K562 (cell line): ENCODE results near the gene ITGA3. TPM values are rescaled to one million over a fixed set of nuclear protein-coding genes. Genes with fewer than 3 reads are reported as not detected.
A peak's percentile ranks its signal among the peaks of the same experiment; 100 is the strongest.

ENCODE experiments used
- ATAC-seq: fragments of 200-7000 bp; cut with Tn5 transposase; 3 replicates; pipeline ENCODE4 v1.9.1; 2020; ENCODE audit warnings: moderate library complexity
- BruUV-seq: library from RNA; stranded (reverse); fragments of 400-500 nt; replicated peaks from 2 replicates; lab custom pipeline; 2021; lab: Mats Ljungman, UMichigan
- CTCF ChIA-PET: fragments of 300-600 bp; formaldehyde crosslinking; extraction: SDS; loops from one replicate; lab custom pipeline; 2021; ENCODE audit warnings: low intra/inter-chr PET ratio; lab: Yijun Ruan, JAX
- POLR2A ChIA-PET: fragments of 300-600, 350-650 bp; sonication (Branson Sonifier 250); formaldehyde crosslinking; extraction: SDS; loops from one replicate; lab custom pipeline; 2021; ENCODE audit warnings: antibody characterized with exemption, inconsistent platforms; lab: Yijun Ruan, JAX
- DNase-seq, 4 experiments: peaks; one replicate each; pipeline versions ENCODE4 v3.0.0 to v3.0.0-alpha.2; 2011 to 2018; ENCODE audit warnings: low spot score in 3 of 4, mixed read lengths in 3 of 4; ENCODE audit errors: extremely low read depth in 1 of 4
- FAIRE-seq: peaks from 2 replicates; lab custom pipeline; 2011; peaks lifted over from hg19 to GRCh38; lab: Jason Lieb, UNC
- H2AFZ ChIP-seq: 2 replicates; pipeline ENCODE4 v1.6.0; 2011; ENCODE audit warnings: low read depth, low read length, control low read depth, inconsistent platforms
- H3K27ac ChIP-seq: fragments of 200-600 bp; 3 replicates; pipeline ENCODE4 v1.8.0; 2011; ENCODE audit warnings: low read depth, mild to moderate bottlenecking, control low read depth, inconsistent platforms, low read length, moderate library complexity, mixed read lengths; ENCODE audit errors: extremely low read depth
- H3K27me3 ChIP-seq, 2 experiments: fragments of 300-600 bp in 1 of 2; 2 replicates in 1 of 2; 3 replicates in 1 of 2; pipeline versions ENCODE4 v1.6.0 to v1.8.0; 2011; ENCODE audit warnings: inconsistent platforms in 2 of 2, low read length in 2 of 2, mild to moderate bottlenecking in 1 of 2, mixed read lengths in 1 of 2, moderate library complexity in 1 of 2; ENCODE audit not compliant: control insufficient read depth in 2 of 2, insufficient read depth in 2 of 2
- H3K36me3 ChIP-seq: fragments of 300-600 bp; 3 replicates; pipeline ENCODE4 v1.8.0; 2011; ENCODE audit warnings: mild to moderate bottlenecking, low read length, inconsistent platforms; ENCODE audit not compliant: control insufficient read depth, insufficient read depth
- H3K4me1 ChIP-seq, 2 experiments: fragments of 200-600 bp in 1 of 2; replicated peaks in 1 of 2; 2 replicates in 1 of 2; 3 replicates in 1 of 2; pipeline versions ENCODE4 v1.5.1 to v1.8.0; 2011; ENCODE audit warnings: inconsistent platforms in 2 of 2, low read length in 2 of 2, mild to moderate bottlenecking in 1 of 2, mixed read lengths in 1 of 2, moderate library complexity in 1 of 2; ENCODE audit not compliant: control insufficient read depth in 2 of 2, insufficient read depth in 2 of 2
- H3K4me2 ChIP-seq: 2 replicates; pipeline ENCODE4 v1.6.1; 2011; ENCODE audit warnings: low read length, control low read depth, inconsistent platforms, mixed read lengths; ENCODE audit not compliant: insufficient read depth
- H3K4me3 ChIP-seq: fragments of 200-600 bp; sonication (generic), shearing (Covaris generic); 2 replicates; pipeline ENCODE4 v1.5.1; 2016; ENCODE audit warnings: control low read depth, inconsistent platforms
- H3K79me2 ChIP-seq: fragments of 200-600 bp; 3 replicates; pipeline ENCODE4 v1.8.0; 2011; ENCODE audit warnings: low read length, inconsistent platforms; ENCODE audit not compliant: control insufficient read depth, insufficient read depth
- H3K9ac ChIP-seq, 2 experiments: 2 replicates each; pipeline versions ENCODE4 v1.6.0 to v1.6.1; 2011; ENCODE audit warnings: low read depth in 2 of 2, low read length in 2 of 2, control low read depth in 1 of 2, inconsistent platforms in 1 of 2, mild to moderate bottlenecking in 1 of 2, mixed read lengths in 1 of 2; ENCODE audit not compliant: insufficient read depth in 1 of 2
- H3K9me1 ChIP-seq: one replicate; pipeline ENCODE4 v1.6.0; 2011; ENCODE audit warnings: inconsistent platforms, mild to moderate bottlenecking, low read length, moderate library complexity; ENCODE audit not compliant: control insufficient read depth, insufficient read depth
- H3K9me3 ChIP-seq: replicated peaks from 2 replicates; pipeline ENCODE4 v1.5.1; 2011; ENCODE audit warnings: low read depth, low read length, inconsistent platforms; ENCODE audit not compliant: control insufficient read depth, insufficient read depth
- H4K20me1 ChIP-seq: replicated peaks from 2 replicates; pipeline ENCODE4 v1.6.1; 2011; ENCODE audit warnings: low read length, inconsistent platforms, mixed read lengths; ENCODE audit not compliant: control insufficient read depth, insufficient read depth
- FOXA1 ChIP-seq: fragments of 450-650 bp; IDR thresholded peaks from 2 replicates; pipeline ENCODE4 v1.6.1; 2016; ENCODE audit warnings: mild to moderate bottlenecking, borderline replicate concordance
- GTF2A2 ChIP-seq: IDR thresholded peaks from 2 replicates; pipeline ENCODE4 v1.6.1; 2016; ENCODE audit warnings: mild to moderate bottlenecking, missing genetic modification characterization, missing compliant biosample characterization
- RUNX1 ChIP-seq: sonication (generic); IDR thresholded peaks from 2 replicates; pipeline ENCODE4 v1.6.1; 2016; ENCODE audit warnings: antibody characterized with exemption, low read depth
- SIX5 ChIP-seq, 2 experiments: IDR thresholded peaks; 2 replicates each; pipeline ENCODE4 v1.6.1; 2011; ENCODE audit warnings: low read length in 2 of 2, borderline replicate concordance in 1 of 2, low read depth in 1 of 2, mild to moderate bottlenecking in 1 of 2, moderate library complexity in 1 of 2; ENCODE audit not compliant: insufficient read depth in 1 of 2
- TCF7L2 ChIP-seq: fragments of 150-350 bp; IDR thresholded peaks from 2 replicates; pipeline ENCODE4 v1.6.1; 2016; ENCODE audit warnings: low read depth, mild to moderate bottlenecking, low read length, moderate library complexity
- TEAD1 ChIP-seq, 2 experiments: fragments of 450-650 bp in 1 of 2; sonication (generic) in 1 of 2; formaldehyde crosslinking; IDR thresholded peaks; 2 replicates each; pipeline versions ENCODE4 v1.4.0 to v1.8.0; 2020 to 2022; ENCODE audit warnings: mild to moderate bottlenecking in 2 of 2, missing genetic modification reagents in 1 of 2
- ZBTB11 ChIP-seq, 3 experiments: fragments of 200-800 bp in 1 of 3; fragments of 250-450 bp in 1 of 3; fragments of 450-650 bp in 1 of 3; sonication (Bioruptor Pico) in 1 of 3; sonication (Bioruptor generic) in 1 of 3; formaldehyde crosslinking in 1 of 3; IDR thresholded peaks; 2 replicates each; pipeline versions ENCODE4 v1.6.1 to v1.8.0; 2016 to 2022; ENCODE audit warnings: mild to moderate bottlenecking in 2 of 3, missing genetic modification characterization in 2 of 3, missing compliant biosample characterization in 1 of 3, moderate library complexity in 1 of 3
- ZNF133 ChIP-seq: fragments of 250-450 bp; sonication (Bioruptor Pico); IDR thresholded peaks from 2 replicates; pipeline ENCODE4 v1.4.0; 2020; ENCODE audit warnings: mild to moderate bottlenecking
- ZNF263 ChIP-seq: sonication (generic); formaldehyde crosslinking; IDR thresholded peaks from 2 replicates; pipeline ENCODE4 v1.8.0; 2022; ENCODE audit warnings: mild to moderate bottlenecking, missing genetic modification reagents, borderline replicate concordance
- WGBS: fragments of 100-300 bp; shearing (Covaris generic); methylation state at CpG from one replicate; pipeline ENCODE4 v1.1.6; 2016; ENCODE audit warnings: low coverage, mixed read lengths; ENCODE audit not compliant: insufficient coverage; ENCODE audit errors: missing lambda C conversion rate; 5-methylcytosine and 5-hydroxymethylcytosine counted together
- in situ Hi-C: fragments of 300-500 bp; cut with MboI; formaldehyde crosslinking; loops from 4 replicates; pipeline ENCODE4 v1.15.0; 2018; ENCODE audit warnings: inconsistent platforms, mixed read lengths
- intact Hi-C: fragments of 100-400 bp; cut with micrococcal nuclease; formaldehyde crosslinking; loops from 2 replicates; pipeline ENCODE4 v1.14.2; 2022
- polyA plus RNA-seq, 8 experiments: library from polyadenylated mRNA; depleted of rRNA in 4 of 8; stranded (reverse) in 5 of 8; unstranded in 3 of 8; fragments of >200 nt; fragmentation: Nextera tagmentation in 2 of 8; fragmentation: Illumina TruSeq in 1 of 8; extraction: Ambion mirVana in 2 of 8; extraction: Trizol in 1 of 8; gene quantifications; 2 replicates each; pipeline versions ENCODE4 v1.2.1 to v1.2.3, GENCODE V29; 2011 to 2014; ENCODE audit warnings: inconsistent platforms in 1 of 8, missing spikeins in 1 of 8
- total RNA-seq, 7 experiments: library from RNA; depleted of rRNA in 6 of 7; stranded (reverse); fragments of >200 nt in 6 of 7; fragmentation: Illumina TruSeq in 2 of 7; extraction: Trizol in 2 of 7; gene quantifications; 2 replicates each; pipeline versions ENCODE4 v1.2.1 to v1.2.3, GENCODE V29; 2011 to 2021; ENCODE audit warnings: low replicate concordance in 1 of 7

ITGA3 gene
- total and polyA plus RNA-seq, 9 of the 15 experiments (the other 6 are each of a cell fraction or from before 2014, with no cell fraction given): 0.03 to 0.75 (median 0.14) TPM; not detected in 2

DNA sequence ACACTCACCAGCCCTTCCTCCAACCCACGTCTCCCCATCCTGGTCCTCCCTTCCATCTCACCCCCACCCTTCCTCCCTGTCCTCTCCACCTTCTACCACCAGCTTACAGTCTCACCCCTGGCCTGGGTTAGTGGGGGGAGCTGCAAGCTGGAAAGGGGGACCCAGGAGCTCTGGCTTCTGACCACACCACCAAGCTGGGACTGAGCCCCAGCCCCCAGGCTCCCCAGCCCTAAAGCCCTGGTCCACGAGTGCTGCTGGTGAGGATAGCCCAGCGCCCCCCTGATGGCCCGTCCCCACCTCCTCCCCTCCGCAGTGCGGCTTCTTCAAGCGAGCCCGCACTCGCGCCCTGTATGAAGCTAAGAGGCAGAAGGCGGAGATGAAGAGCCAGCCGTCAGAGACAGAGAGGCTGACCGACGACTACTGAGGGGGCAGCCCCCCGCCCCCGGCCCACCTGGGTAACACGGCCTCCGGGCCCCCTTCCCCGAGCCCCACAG, 32.0 kb downstream of the ITGA3 start (continued):
- TF ChIP-seq ZNF133 (no peak), ZBTB11 (CRISPR knock-in tag; IDR thresholded peaks at IDR 0.05) (no peak), RUNX1 (no peak), GTF2A2 (tag) (no peak)

DNA sequence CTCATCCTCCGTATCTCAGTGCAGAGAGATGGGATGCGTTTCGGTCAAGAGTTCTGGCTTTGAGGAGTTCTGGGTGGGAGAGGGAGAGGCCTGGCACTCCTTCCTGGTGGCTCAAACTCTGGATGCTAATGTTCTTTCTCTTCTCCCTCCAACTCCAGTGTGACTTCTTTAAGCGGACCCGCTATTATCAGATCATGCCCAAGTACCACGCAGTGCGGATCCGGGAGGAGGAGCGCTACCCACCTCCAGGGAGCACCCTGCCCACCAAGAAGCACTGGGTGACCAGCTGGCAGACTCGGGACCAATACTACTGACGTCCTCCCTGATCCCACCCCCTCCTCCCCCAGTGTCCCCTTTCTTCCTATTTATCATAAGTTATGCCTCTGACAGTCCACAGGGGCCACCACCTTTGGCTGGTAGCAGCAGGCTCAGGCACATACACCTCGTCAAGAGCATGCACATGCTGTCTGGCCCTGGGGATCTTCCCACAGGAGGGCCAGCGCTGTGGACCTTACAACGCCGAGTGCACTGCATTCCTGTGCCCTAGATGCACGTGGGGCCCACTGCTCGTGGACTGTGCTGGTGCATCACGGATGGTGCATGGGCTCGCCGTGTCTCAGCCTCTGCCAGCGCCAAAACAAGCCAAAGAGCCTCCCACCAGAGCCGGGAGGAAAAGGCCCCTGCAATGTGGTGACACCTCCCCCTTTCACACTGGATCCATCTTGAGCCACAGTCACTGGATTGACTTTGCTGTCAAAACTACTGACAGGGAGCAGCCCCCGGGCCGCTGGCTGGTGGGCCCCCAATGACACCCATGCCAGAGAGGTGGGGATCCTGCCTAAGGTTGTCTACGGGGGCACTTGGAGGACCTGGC, 33.3 kb downstream of the ITGA3 start:
- Histone ChIP-seq H3K9ac (no peak overlapping the region), H4K20me1 (peaks cover 7% of the 10 kb centered on the region; the same call in 1 of the 2 replicates), H3K4me3 (no peak overlapping the region), H3K4me2 (no peak overlapping the region), H3K27ac (no peak overlapping the region), H3K4me1 (peaks cover 0 to 3% of the 10 kb centered on the region in 2 experiments; a peak in 1 of 5 replicates), H3K79me2 (no peaks in the 10 kb centered on the region), H3K9me3 (no peaks in the 10 kb centered on the region), H3K36me3 (no peaks in the 10 kb centered on the region), H2AFZ (no peak overlapping the region), H3K9me1 (peaks cover 3% of the 10 kb centered on the region), H3K27me3 (peaks cover 7 to 33% of the 10 kb centered on the region in 2 experiments; a peak in 4 of 5 replicates)
- WGBS: under 1% methylated on average over 14 of the region's 25 CpGs
- no peak for FAIRE-seq
- no peak for TF ChIP-seq FOXA1
- peak; percentile 59; the same call in 1 of the 2 replicates for TF ChIP-seq ZNF263 (CRISPR knock-in tag)
- no peak for TF ChIP-seq TCF7L2
- TF ChIP-seq TEAD1 (CRISPR knock-in tag; IDR thresholded peaks at IDR 0.05): no peak
- no peak for TF ChIP-seq SIX5 (IDR thresholded peaks at IDR 0.05; ENCODE audit: borderline replicate concordance in 1 of 2, insufficient read depth in 1 of 2, low read depth in 1 of 2, low read length in 2 of 2)
- POLR2A ChIA-PET: interaction anchor here (0.7 kb wide), 1 partner anchor 663 kb away, joined by 3 read pairs; no protein-coding TSS in a partner anchor
- intact Hi-C loops (loop anchor here (10.0 kb wide), 1 partner anchor 204 kb away; no protein-coding TSS in a partner anchor), in situ Hi-C loops (no loop called here)
- no TSS peak for BruUV-seq
- ATAC-seq: no peak
- no peak for DNase-seq
- CTCF ChIA-PET: interaction anchor here (0.6 kb wide), 1 partner anchor 604 kb away, joined by 3 read pairs; no protein-coding TSS in a partner anchor
